Nucleus accumbens (tissue), 56 donors: Measurements from ENCODE around the gene IGSF1.

ENCODE experiments used
- DNase-seq, 56 donors: peaks; one replicate each; lab custom pipeline; 2025; lab: John Stamatoyannopoulos, UW

IGSF1 gene

GRCh38 chrX:131288738-131289511, at the start of gene IGSF1:
Gene IGSF1 (minus strand): TSS chrX:131289306. CDS start chrX:131286674, 2,632 bp downstream.
- peak in 48 of 56 donors; percentile 0 to 68 (median 28) for DNase-seq

- DNase-seq, result no peak
Observed at GRCh38 chrX:131332331-131332730, 43.2 kb upstream of the IGSF1 start.

DNA sequence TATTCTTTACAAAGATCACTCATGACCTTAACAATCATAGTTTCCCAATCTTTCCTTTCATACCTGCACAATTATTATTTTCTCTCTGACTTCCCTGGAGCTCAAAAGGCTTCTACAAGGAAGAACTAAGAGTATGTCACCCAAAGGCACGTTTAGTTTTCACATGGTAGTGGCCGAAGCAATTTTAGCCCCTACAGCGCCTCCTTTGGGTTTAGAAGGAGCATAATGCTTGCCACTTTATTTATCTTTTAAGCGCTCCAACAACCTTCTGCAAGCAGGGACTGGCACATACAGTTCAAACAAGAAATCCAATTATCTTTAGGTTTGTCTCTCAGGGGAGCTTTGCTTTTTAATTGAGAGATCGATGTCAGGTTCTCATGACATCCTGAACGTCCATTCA, 42.0 kb upstream of the IGSF1 start:
- no peak for DNase-seq

- no peak for DNase-seq
Observed at GRCh38 chrX:131330735-131331134, 41.6 kb upstream of the IGSF1 start.

DNA sequence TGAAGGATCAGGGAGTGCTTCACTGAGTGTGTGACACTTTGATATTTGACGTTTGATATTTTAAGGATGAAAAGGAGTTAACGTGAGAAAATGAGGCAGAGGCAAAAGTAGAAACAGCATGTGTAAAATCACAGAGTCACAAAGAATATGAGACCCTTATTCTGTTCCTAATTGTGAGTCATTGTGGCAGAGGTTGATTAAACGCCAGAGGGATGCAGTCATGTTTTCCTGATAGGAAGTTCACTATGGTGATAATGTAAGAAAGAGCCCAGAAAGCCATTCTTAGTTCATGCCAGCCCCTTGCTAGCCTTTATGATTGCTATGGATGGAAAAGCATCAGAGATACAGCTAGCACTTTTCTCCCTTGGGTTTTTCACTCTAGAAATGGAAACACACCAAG, 33.5 kb upstream of the IGSF1 start:
- DNase-seq, result no peak

DNA sequence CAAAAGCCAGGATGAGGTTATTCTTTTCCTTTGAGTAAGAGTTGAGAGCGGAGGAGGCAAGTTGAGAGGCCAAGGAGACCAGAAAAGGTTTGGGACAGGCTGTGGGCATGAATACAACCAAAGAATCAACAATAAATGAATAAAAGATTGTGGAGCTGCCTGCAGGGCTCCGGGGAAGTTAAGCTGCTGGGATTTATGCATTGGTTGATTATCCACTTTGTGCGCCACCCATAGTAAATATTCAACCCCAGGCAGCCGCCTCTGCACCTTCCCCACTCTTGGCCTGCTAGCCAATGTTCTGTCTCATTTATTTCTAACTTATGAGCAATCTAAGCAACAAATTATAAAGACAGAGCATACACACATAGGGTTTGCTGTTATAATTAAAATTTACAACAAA, 28.2 kb upstream of the IGSF1 start:
- DNase-seq, result no peak

DNA sequence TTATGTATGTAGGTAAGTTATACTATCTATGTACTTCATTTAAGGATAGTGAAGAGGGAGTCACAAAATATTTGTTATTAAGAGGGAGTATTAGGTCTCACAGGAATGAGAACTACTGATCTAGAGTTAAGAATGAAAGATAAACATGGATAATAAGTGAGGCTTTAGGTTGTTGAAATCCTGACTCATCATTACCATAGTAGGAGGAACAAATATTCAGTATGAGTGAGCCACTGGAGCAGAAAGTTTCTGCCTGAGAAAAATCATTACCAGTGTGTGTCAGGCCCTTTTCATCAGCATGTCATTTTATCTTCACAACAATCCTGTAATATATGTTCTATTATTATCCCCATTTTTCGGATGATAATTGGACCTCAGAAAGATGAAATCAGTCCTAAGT, 27.2 kb upstream of the IGSF1 start:
- no peak for DNase-seq

- DNase-seq, result no peak
Observed at GRCh38 chrX:131308980-131309379, 19.9 kb upstream of the IGSF1 start.

- DNase-seq, result peak in 1 of 56 donors; percentile 0
Observed at GRCh38 chrX:131306601-131307000, 17.5 kb upstream of the IGSF1 start.

GRCh38 chrX:131305926-131306325, 16.8 kb upstream of the IGSF1 start:
- DNase-seq, result no peak

- no peak for DNase-seq
Observed at GRCh38 chrX:131302701-131303100, 13.6 kb upstream of the IGSF1 start.

GRCh38 chrX:131301155-131301554, 12.0 kb upstream of the IGSF1 start:
- DNase-seq, result no peak

DNA sequence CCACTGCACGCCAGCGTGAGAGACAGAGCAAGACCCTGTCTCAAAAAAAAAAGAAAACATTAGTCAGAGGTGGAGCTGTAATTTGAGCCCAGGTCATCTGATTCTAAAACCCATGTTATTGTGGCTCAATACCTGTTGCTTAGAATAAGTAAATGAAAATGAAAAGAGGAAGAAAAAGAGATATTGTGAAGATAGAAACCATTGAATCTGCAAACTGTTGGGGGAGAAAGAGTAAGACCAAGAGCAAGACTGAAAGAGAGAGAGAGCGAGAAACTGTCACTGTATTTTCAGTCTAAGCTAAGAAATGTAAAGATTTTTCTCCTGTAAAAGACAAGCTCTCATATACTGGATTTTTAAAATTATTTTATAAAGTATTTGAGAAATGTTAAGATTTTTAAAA, 9.7 kb upstream of the IGSF1 start:
- no peak for DNase-seq

GRCh38 chrX:131298036-131298435, 8.9 kb upstream of the IGSF1 start:
- DNase-seq, result no peak

DNA sequence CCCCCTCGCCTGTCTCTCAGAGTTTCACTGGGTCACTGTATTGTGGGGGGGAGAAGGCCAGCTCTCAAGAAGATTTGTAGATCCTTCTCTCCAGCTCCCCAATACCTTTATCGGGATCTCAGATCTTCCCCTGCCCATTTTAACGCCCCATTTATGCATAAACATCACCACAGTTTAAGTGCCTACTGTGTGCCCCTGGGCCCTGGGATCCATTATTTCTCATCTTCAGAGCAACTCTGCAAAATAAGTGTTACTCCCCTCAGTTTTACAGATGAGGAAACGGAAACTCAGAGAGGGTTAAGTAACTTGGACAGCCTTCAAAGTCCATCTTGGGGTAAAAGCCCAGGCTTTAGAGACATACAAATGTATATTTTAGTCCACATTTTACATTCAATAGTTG, 421 bp upstream of the IGSF1 start:
- no peak for DNase-seq

- peak in 4 of 56 donors; percentile 0 to 18 (median 3) for DNase-seq
Observed at GRCh38 chrX:131288188-131288587, 918 bp downstream of the IGSF1 start.

- DNase-seq, result no peak
Observed at GRCh38 chrX:131287560-131288179, 1.4 kb downstream of the IGSF1 start.

DNA sequence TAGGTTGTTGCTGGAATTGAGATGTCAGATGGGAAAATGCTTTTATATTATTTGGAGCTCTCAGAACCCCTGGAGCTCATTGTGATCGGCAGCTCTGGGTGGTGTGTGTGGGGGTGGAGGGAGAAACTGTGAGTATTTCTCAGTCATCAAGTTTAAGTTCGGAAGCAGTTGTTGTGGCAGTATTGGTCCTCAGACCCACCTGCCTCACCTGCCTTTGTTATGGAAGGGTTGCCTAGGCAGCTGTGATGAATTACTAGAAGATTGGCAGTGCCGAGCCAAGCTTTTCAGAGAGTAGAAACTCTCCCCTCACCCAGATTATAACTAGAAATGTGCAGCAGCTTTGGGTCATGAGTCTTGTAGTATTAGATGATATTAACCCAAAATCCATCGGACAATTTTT, 9.5 kb downstream of the IGSF1 start:
- DNase-seq, result no peak

GRCh38 chrX:131279197-131279596, 9.9 kb downstream of the IGSF1 start:
- peak in 1 of 56 donors; percentile 7 for DNase-seq

GRCh38 chrX:131277543-131278136, 11.5 kb downstream of the IGSF1 start:
- no peak for DNase-seq

DNA sequence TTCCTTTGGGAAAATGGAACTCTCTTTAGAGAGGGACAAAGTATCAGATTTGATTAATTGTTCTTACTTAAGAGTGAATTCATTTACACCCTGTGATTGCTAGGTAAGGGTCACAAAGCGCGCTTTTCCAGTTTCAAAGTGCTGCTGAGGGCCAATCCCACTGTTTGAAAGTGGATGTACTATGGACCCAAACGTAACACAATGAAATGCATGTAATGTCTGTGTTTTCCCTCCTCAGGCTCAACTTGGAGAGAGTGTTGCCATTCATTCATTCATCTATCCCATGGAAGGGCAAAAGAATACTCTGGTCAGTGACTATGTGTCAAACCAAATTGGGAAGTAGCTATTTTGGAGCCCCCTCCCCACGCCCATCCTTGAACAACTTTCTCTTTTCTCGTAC, 16.1 kb downstream of the IGSF1 start:
- no peak for DNase-seq

- no peak for DNase-seq
Observed at GRCh38 chrX:131271826-131272225, 17.3 kb downstream of the IGSF1 start.
